ENCODE results near the gene RPTN.

Gene RPTN

DNA sequence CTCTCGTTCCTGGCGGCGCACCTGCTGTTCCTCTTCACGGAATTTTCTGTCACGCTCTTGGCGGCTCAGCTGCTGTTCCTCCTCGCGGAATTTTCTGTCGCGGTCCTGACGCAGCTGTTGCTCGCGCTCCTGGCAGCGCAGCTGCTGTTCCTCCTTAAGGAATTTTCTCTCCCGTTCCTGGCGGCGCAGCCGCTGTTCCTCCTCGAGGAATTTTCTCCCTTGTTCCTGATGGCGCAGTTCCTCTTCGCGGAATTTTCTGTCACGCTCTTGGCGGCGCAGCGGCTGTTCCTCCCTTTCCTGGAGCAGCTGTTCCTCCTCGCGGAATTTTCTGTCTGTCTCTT is 50.2 kb downstream of the RPTN start:
- no peak overlapping the region for H3K4me3 ChIP-seq (ENCODE audit: low read depth, low read length)
- TF ChIP-seq CTCF (conservative IDR thresholded peaks at IDR 0.05; ENCODE audit: low read depth, low read length), result no peak
- DNase-seq (ENCODE audit: low read depth), result no peak

DNA sequence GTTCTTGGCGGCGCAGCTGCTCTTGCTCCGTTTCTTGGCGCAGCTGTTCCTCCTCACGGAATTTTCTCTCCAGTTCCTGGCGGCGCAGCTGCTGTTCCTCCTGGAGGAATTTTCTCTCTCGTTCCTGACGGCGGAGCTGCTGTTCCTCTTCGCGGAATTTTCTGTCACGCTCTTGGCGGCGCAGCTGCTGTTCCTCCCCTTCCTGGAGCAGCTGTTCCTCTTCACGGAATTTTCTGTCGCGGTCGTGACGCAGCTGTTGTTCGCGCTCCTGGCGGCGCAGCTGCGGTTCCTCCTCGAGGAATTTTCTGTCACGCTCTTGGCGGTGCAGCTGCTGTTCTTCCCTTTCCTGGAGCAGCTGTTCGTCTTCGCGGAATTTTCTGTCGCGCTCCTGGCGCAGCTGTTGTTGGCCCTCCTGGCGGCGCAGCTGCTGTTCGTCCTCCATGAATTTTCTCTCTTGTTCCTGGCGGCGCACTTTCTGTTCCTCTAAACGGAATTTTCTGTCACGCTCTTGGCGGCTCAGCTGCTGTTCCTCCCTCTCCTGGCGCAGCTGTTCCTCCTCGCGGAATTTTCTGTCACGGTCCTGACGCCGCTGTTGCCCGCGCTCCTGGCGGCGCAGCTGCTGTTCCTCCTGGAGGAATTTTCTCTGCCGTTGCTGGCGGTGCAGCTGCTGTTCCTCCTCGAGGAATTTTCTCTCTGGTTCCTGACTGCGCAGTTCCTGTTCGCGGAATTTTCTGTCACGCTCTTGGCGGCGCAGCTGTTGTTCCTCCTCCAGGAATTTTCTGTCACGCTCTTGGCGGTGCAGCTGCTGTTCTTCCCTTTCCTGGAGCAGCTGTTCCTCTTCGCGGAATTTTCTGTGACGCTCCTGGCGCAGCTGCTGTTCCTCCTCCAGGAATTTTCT is 50.8 kb downstream of the RPTN start:
- peak; percentile 2 for DNase-seq (ENCODE audit: low read depth)
- no peak overlapping the region for H3K4me3 ChIP-seq (ENCODE audit: low read depth, low read length)
- TF ChIP-seq CTCF (conservative IDR thresholded peaks at IDR 0.05; ENCODE audit: low read depth, low read length), result no peak

DNA sequence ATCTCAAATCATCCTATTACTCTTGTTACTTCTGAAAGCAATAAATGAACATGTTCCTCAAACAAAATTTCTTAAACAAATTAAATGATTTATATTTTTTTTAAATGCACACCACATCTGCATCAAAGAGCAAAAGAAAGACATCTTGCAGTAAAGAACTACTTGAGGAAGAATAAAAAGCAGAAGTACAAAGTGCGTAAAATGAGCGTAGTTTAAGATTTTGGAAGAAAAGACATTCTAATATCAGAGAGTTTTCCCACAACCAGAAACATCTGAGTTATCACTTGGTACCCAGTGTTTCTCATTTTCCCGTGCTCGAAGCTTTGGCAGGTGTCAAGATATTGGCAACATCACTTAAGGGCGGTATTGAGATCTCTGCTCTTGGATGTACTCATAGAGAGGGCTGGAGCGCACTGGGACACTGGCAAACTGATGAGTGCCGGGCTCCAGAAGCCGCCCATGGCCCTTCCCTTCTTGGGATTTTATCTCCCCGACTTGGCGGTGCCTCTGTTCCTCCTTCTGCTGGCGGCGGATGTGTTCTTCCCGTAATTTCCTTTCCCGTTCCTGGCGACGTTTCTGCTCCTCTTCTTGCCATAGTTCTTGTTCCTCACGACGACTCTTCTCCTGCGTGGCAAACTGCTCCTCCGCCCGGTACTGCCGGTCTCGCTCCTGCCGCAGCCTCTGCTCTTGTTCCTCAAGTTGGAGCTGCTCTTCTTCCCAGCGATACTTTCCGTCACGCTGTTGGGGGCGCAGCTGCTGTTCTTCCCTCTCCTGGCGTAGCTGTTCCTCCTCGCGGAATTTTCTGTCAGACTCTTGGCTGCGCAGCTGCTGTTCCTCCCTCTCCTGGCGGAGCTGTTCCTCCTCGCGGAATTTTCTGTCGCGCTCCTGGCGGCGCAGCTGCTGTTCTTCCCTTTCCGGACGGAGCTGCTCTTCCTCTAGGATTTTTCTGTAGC is 51.7 kb downstream of the RPTN start:
- DNase-seq (ENCODE audit: low read depth), result no peak
- H3K4me3 ChIP-seq (ENCODE audit: low read depth, low read length), result no peak overlapping the region
- no peak for TF ChIP-seq CTCF (conservative IDR thresholded peaks at IDR 0.05; ENCODE audit: low read depth, low read length)

DNA sequence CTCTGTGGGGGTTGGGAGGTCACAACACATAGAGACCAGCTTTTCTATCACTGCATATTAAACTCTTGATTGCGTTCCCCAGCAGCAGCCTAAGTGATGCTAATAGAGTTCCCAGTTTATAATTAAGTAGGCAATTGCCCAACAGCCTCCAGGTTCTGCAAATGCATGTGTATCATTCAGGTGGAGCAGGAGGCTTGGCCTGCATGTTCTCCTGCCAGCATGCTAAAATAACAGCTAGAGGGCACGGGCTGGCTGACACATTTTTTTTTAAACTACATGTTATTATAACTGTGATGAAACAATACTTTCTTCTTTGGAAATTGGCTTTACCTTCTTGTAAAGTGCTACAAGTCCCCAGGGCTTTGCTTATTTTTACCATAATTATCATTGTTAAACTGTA is 54.2 kb downstream of the RPTN start:
- TF ChIP-seq CTCF (conservative IDR thresholded peaks at IDR 0.05; ENCODE audit: low read depth, low read length), result no peak
- no peak overlapping the region for H3K4me3 ChIP-seq (ENCODE audit: low read depth, low read length)
- no peak for DNase-seq (ENCODE audit: low read depth)
